ENCODE measurements around the gene DCXR.

GRCh38 chr17:82014971-82015310 lies 22.6 kb downstream of the DCXR start:
- TF ChIP-seq CTCF (IDR thresholded peaks at IDR 0.05; ENCODE audit: low read depth, low read length) (no peak), MAX (IDR thresholded peaks at IDR 0.05; ENCODE audit: low read depth, low read length) (no peak), POLR2A (IDR thresholded peaks at IDR 0.05; ENCODE audit: extremely low read depth, insufficient read length) (no peak)
